WTC11 (cell line): ENCODE measurements around the gene PCYOX1L. TPM values are rescaled to one million over a fixed set of nuclear protein-coding genes. Genes with fewer than 3 reads are reported as not detected.

Experiments
- ATAC-seq: fragments of 200-7000 bp; cut with Tn5 transposase; 2 replicates; pipeline ENCODE4 v1.10.0; 2021; ENCODE audit warnings: mild to moderate bottlenecking, moderate library complexity
- CTCF ChIA-PET: fragments of 300-600 bp; sonication (Branson Sonifier 250); formaldehyde crosslinking; loops from one replicate; lab custom pipeline; 2021; ENCODE audit warnings: antibody characterized with exemption; lab: Charles Lee
- POLR2A ChIA-PET: fragments of 350-600 bp; sonication (Branson Sonifier 250); formaldehyde crosslinking; loops from one replicate; lab custom pipeline; 2021; ENCODE audit warnings: antibody characterized with exemption; lab: Charles Lee
- DNase-seq: peaks from one replicate; pipeline ENCODE4 v3.0.0; 2021; ENCODE audit warnings: low spot score
- H3K27ac Mint-ChIP-seq: 2 replicates; pipeline ENCODE4 v1.8.0; 2021; ENCODE audit warnings: mixed read lengths
- H3K27me3 Mint-ChIP-seq: 2 replicates; pipeline ENCODE4 v1.8.0; 2021; ENCODE audit warnings: low read depth, mild to moderate bottlenecking, moderate library complexity, mixed read lengths
- H3K36me3 Mint-ChIP-seq: 2 replicates; pipeline ENCODE4 v1.8.0; 2021; ENCODE audit warnings: mixed read lengths
- H3K4me1 Mint-ChIP-seq: 2 replicates; pipeline ENCODE4 v1.8.0; 2022; ENCODE audit warnings: mixed read lengths
- H3K4me3 Mint-ChIP-seq: 2 replicates; pipeline ENCODE4 v1.8.0; 2021; ENCODE audit warnings: mild to moderate bottlenecking, moderate library complexity, mixed read lengths
- H3K9me3 Mint-ChIP-seq: 2 replicates; pipeline ENCODE4 v1.8.0; 2021; ENCODE audit warnings: mixed read lengths
- AR ChIP-seq: fragments of 250-450 bp; sonication (Bioruptor Pico); IDR thresholded peaks from 2 replicates; pipeline ENCODE4 v1.9.0; 2021; ENCODE audit warnings: mild to moderate bottlenecking
- ATF1 ChIP-seq: sonication (generic); formaldehyde crosslinking; IDR thresholded peaks from 2 replicates; pipeline ENCODE4 v1.8.1; 2023; ENCODE audit warnings: mild to moderate bottlenecking, moderate library complexity, missing genetic modification reagents
- ATF3 ChIP-seq: sonication (generic); formaldehyde crosslinking; conservative IDR thresholded peaks from 2 replicates; pipeline ENCODE4 v1.8.1; 2022; ENCODE audit warnings: mild to moderate bottlenecking, missing genetic modification reagents
- CBFB ChIP-seq: sonication (generic); formaldehyde crosslinking; IDR thresholded peaks from 2 replicates; pipeline ENCODE4 v1.8.1; 2022; ENCODE audit warnings: mild to moderate bottlenecking, low read depth, missing genetic modification reagents
- EMX1 ChIP-seq: fragments of 250-450 bp; sonication (Bioruptor Pico); IDR thresholded peaks from 2 replicates; pipeline ENCODE4 v1.8.0; 2021; ENCODE audit warnings: mild to moderate bottlenecking
- ETV6 ChIP-seq: sonication (generic); formaldehyde crosslinking; IDR thresholded peaks from 2 replicates; pipeline ENCODE4 v1.8.1; 2022; ENCODE audit warnings: mild to moderate bottlenecking, missing genetic modification reagents
- GRHL2 ChIP-seq: fragments of 250-450 bp; sonication (Bioruptor Pico); IDR thresholded peaks from 2 replicates; pipeline ENCODE4 v1.8.0; 2022; ENCODE audit warnings: mild to moderate bottlenecking, moderate library complexity; ENCODE audit not compliant: insufficient replicate concordance, severe bottlenecking
- NFATC4 ChIP-seq: fragments of 250-450 bp; sonication (Bioruptor Pico); IDR thresholded peaks from 2 replicates; pipeline ENCODE4 v1.9.0; 2021; ENCODE audit warnings: mild to moderate bottlenecking
- NFYB ChIP-seq: sonication (generic); formaldehyde crosslinking; conservative IDR thresholded peaks from 2 replicates; pipeline ENCODE4 v1.8.0; 2022; ENCODE audit warnings: low read depth, missing genetic modification reagents
- PRDM15 ChIP-seq: sonication (generic); formaldehyde crosslinking; IDR thresholded peaks from 2 replicates; pipeline ENCODE4 v1.8.0; 2022; ENCODE audit warnings: missing genetic modification reagents
- PREB ChIP-seq: sonication (generic); formaldehyde crosslinking; IDR thresholded peaks from 2 replicates; pipeline ENCODE4 v1.8.1; 2022; ENCODE audit warnings: mild to moderate bottlenecking, missing genetic modification reagents, moderate library complexity, borderline replicate concordance
- STAT6 ChIP-seq: sonication (generic); formaldehyde crosslinking; conservative IDR thresholded peaks from 2 replicates; pipeline ENCODE4 v1.8.1; 2023; ENCODE audit warnings: mild to moderate bottlenecking, low read depth, missing genetic modification reagents, moderate library complexity
- USF1 ChIP-seq: sonication (generic); formaldehyde crosslinking; IDR thresholded peaks from 2 replicates; pipeline ENCODE4 v1.8.0; 2022; ENCODE audit warnings: mild to moderate bottlenecking, missing genetic modification reagents
- ZBTB21 ChIP-seq: sonication (generic); formaldehyde crosslinking; IDR thresholded peaks from 2 replicates; pipeline ENCODE4 v1.8.1; 2023; ENCODE audit warnings: mild to moderate bottlenecking, missing genetic modification reagents, borderline replicate concordance
- ZNF232 ChIP-seq: sonication (generic); formaldehyde crosslinking; IDR thresholded peaks from 2 replicates; pipeline ENCODE4 v1.8.0; 2022; ENCODE audit warnings: mild to moderate bottlenecking, missing genetic modification reagents
- ZNF263 ChIP-seq: sonication (generic); formaldehyde crosslinking; IDR thresholded peaks from 2 replicates; pipeline ENCODE4 v1.8.1; 2022; ENCODE audit warnings: low read depth, mild to moderate bottlenecking, moderate library complexity, missing genetic modification reagents
- ZNF416 ChIP-seq: fragments of 250-450 bp; sonication (Bioruptor Pico); IDR thresholded peaks from 2 replicates; pipeline ENCODE4 v1.9.0; 2021; ENCODE audit warnings: mild to moderate bottlenecking, inconsistent platforms
- ZNF423 ChIP-seq: fragments of 250-450 bp; sonication (Bioruptor Pico); IDR thresholded peaks from 2 replicates; pipeline ENCODE4 v2.1.2; 2022; ENCODE audit warnings: mild to moderate bottlenecking, moderate library complexity
- ZNF425 ChIP-seq: fragments of 250-450 bp; sonication (Bioruptor Pico); conservative IDR thresholded peaks from 2 replicates; pipeline ENCODE4 v1.9.0; 2021; ENCODE audit warnings: mild to moderate bottlenecking
- ZSCAN18 ChIP-seq: fragments of 250-450 bp; sonication (Bioruptor Pico); IDR thresholded peaks from 2 replicates; pipeline ENCODE4 v2.1.2; 2022; ENCODE audit warnings: mild to moderate bottlenecking, moderate library complexity
- total RNA-seq: library from RNA; stranded (reverse); gene quantifications from 3 replicates; pipeline ENCODE4 v1.2.3, GENCODE V29; 2021

PCYOX1L gene
- total RNA-seq, 1 experiment from 2014 or later, result 8.1 TPM

- Mint-ChIP-seq H3K36me3 (no peaks in the 10 kb centered on the region), H3K9me3 (no peaks in the 10 kb centered on the region), H3K27ac (no peak overlapping the region), H3K4me3 (no peak overlapping the region), H3K4me1 (peaks cover 26% of the 10 kb centered on the region), H3K27me3 (no peaks in the 10 kb centered on the region)
- POLR2A ChIA-PET, result no interaction called here
- CTCF ChIA-PET, result interaction anchor here (0.8 to 2.1 kb wide), 7 partner anchors 9 to 46 kb away, joined by 3 to 9 read pairs (median 4); no protein-coding TSS in a partner anchor
- DNase-seq, result no peak
- no peak for ATAC-seq
- TF ChIP-seq ZNF263 (CRISPR knock-in tag) (no peak), STAT6 (no peak), ZNF423 (CRISPR knock-in tag) (no peak), CBFB (CRISPR knock-in tag) (no peak), ATF3 (CRISPR knock-in tag) (no peak), ETV6 (CRISPR knock-in tag) (no peak), PRDM15 (CRISPR knock-in tag) (no peak), ATF1 (no peak), PREB (CRISPR knock-in tag) (no peak), NFATC4 (CRISPR knock-in tag) (no peak), AR (no peak), ZSCAN18 (no peak), GRHL2 (CRISPR knock-in tag) (no peak), ZNF425 (CRISPR knock-in tag) (no peak), USF1 (CRISPR knock-in tag) (no peak), ZNF232 (CRISPR knock-in tag) (no peak), NFYB (no peak), EMX1 (CRISPR knock-in tag) (no peak), ZNF416 (no peak), ZBTB21 (no peak)
Observed at GRCh38 chr5:149413477-149414210, 55.8 kb downstream of the PCYOX1L start.
